Right atrium auricular region (tissue), 2 donors: ENCODE results near the gene PRKD3. TPM values are rescaled to one million over a fixed set of nuclear protein-coding genes. Genes with fewer than 3 reads are reported as not detected.

Experiments
- DNase-seq: peaks from one replicate; pipeline ENCODE4 v3.0.0-alpha.2; 2019; ENCODE audit warnings: low spot score
- H3K27ac ChIP-seq, 2 donors: fragments of 200-600 bp; sonication (generic); 1 replicate in 1 of 2; 2 replicates in 1 of 2; pipeline ENCODE4 v1.5.1; 2016 to 2019
- H3K27me3 ChIP-seq, 2 donors: fragments of 200-600 bp; sonication (generic); one replicate each; pipeline versions ENCODE4 v1.5.1 to v1.6.0; 2017 to 2019
- H3K36me3 ChIP-seq: fragments of 200-600 bp; sonication (generic); one replicate; pipeline ENCODE4 v1.5.1; 2016
- H3K4me1 ChIP-seq, 2 donors: fragments of 200-600 bp; sonication (generic); one replicate each; pipeline versions ENCODE4 v1.5.1 to v1.6.0; 2017 to 2019
- H3K4me3 ChIP-seq, 2 donors: fragments of 200-600 bp; sonication (generic); 1 replicate in 1 of 2; 2 replicates in 1 of 2; pipeline ENCODE4 v1.5.1; 2017 to 2019; ENCODE audit warnings: mild to moderate bottlenecking in 1 of 2, moderate library complexity in 1 of 2
- H3K9me3 ChIP-seq, 2 donors: fragments of 200-600 bp; sonication (generic); one replicate each; pipeline ENCODE4 v1.5.1; 2019
- total RNA-seq, 2 donors: library from RNA; depleted of rRNA; stranded (reverse); fragments of >200 nt; gene quantifications; one replicate each; pipeline ENCODE4 v1.1.0, GENCODE V29; 2016
- TF ChIP-seq, protein P1 (sequence below), 2 donors: fragments of 200-600 bp; sonication (generic); IDR thresholded peaks; one replicate each; pipeline ENCODE4 v1.5.1; 2019; ENCODE audit warnings: antibody characterized with exemption in 2 of 2

PRKD3 gene
- total RNA-seq, 2 donors from 2014 or later: 13.0 to 20.6 TPM

DNA sequence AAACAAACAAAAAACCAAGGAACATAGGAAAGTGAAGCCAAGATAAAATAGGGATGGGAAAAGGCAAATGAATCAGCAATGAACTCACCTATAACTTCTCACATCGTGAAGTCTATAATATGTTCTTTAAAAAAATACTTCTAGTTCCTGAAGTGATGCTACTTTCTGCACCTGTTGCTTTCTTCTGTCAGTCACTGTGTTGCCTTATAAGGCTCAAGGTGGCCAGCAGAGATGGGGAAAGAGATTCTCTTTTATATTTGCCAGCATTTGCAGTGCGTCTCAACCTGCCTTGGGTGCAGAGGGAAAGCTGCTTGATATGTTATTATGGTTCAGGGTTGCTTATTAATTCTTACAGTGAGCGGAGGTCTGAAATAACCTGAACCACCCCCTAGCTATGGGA lies 33.8 kb upstream of the PRKD3 start:
- Histone ChIP-seq H3K36me3 (no peaks in the 10 kb centered on the region), H3K9me3 (no peaks in the 10 kb centered on the region), H3K4me1 (no peaks in the 10 kb centered on the region), H3K27me3 (no peaks in the 10 kb centered on the region), H3K27ac (no peak overlapping the region), H3K4me3 (no peak overlapping the region)
- no peak for DNase-seq
- TF ChIP-seq, protein P1, sequence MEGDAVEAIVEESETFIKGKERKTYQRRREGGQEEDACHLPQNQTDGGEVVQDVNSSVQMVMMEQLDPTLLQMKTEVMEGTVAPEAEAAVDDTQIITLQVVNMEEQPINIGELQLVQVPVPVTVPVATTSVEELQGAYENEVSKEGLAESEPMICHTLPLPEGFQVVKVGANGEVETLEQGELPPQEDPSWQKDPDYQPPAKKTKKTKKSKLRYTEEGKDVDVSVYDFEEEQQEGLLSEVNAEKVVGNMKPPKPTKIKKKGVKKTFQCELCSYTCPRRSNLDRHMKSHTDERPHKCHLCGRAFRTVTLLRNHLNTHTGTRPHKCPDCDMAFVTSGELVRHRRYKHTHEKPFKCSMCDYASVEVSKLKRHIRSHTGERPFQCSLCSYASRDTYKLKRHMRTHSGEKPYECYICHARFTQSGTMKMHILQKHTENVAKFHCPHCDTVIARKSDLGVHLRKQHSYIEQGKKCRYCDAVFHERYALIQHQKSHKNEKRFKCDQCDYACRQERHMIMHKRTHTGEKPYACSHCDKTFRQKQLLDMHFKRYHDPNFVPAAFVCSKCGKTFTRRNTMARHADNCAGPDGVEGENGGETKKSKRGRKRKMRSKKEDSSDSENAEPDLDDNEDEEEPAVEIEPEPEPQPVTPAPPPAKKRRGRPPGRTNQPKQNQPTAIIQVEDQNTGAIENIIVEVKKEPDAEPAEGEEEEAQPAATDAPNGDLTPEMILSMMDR (IDR thresholded peaks at IDR 0.05): no peak

DNA sequence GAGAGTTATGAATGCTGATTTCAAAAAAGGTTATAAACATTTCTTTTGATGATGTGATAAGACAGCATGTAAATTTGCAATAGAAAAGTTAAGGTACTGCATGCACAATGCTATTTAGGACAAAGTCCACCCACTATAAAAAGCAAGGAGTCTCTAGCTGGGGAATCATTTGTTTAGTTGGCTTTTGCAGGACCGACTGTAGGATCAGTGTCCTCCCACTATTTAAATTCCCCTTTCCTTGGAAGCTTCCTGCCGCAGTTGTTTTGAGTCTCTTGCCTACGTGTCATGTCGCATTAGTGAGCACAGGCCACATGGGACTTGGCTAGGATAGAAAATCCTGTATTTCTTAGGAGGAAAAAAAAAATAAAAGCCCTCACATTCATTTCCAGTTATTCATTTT lies 32.9 kb upstream of the PRKD3 start:
- Histone ChIP-seq H3K27me3 (no peaks in the 10 kb centered on the region), H3K4me1 (no peaks in the 10 kb centered on the region), H3K9me3 (no peaks in the 10 kb centered on the region), H3K4me3 (no peak overlapping the region), H3K36me3 (no peaks in the 10 kb centered on the region), H3K27ac (no peak overlapping the region)
- DNase-seq: no peak
- TF ChIP-seq, protein P1 (IDR thresholded peaks at IDR 0.05): no peak

DNA sequence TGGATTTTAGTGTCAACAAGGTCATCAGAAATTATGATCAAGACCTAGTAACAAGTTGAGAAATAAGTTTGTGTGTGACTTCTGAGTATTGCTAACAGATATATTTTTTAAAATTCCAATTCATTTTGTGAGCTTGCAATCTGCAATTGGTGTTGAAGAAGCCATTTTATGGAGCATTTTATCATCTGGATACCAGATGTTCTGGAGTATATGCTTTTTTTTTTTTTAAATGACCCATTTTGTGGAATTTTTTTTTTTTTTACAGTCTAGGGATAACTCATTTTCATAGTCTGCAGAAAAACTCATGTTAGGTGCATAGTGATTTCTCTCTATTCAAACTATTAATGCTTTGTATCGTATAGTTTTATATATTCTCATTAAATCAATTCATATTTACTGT lies 32.4 kb upstream of the PRKD3 start:
- Histone ChIP-seq H3K27me3 (no peaks in the 10 kb centered on the region), H3K27ac (no peak overlapping the region), H3K36me3 (no peaks in the 10 kb centered on the region), H3K4me1 (no peaks in the 10 kb centered on the region), H3K4me3 (no peak overlapping the region), H3K9me3 (no peaks in the 10 kb centered on the region)
- TF ChIP-seq, protein P1 (IDR thresholded peaks at IDR 0.05): no peak
- no peak for DNase-seq

DNA sequence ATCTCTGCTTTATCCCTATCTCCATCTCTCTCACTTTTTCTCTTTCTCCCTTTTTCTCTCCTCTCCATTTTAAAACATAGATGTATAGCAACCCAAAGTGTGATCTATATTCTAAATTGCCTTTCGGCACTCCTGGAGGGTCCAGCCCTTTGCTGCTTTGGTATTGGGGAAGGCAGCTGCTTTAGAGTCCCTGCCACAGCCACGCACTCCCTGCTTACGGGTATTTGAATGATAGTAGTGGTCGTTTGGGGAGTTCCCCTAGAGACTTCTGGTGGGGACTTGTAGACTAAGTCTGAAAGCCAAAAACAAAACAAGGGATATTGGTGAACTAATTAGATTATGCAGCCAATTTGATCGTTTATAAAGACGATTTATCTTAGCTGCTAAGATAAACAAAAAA lies 31.7 kb upstream of the PRKD3 start:
- Histone ChIP-seq H3K4me3 (no peak overlapping the region), H3K9me3 (no peaks in the 10 kb centered on the region), H3K36me3 (no peaks in the 10 kb centered on the region), H3K27me3 (no peaks in the 10 kb centered on the region), H3K4me1 (no peaks in the 10 kb centered on the region), H3K27ac (no peak overlapping the region)
- TF ChIP-seq, protein P1 (IDR thresholded peaks at IDR 0.05): no peak
- no peak for DNase-seq

DNA sequence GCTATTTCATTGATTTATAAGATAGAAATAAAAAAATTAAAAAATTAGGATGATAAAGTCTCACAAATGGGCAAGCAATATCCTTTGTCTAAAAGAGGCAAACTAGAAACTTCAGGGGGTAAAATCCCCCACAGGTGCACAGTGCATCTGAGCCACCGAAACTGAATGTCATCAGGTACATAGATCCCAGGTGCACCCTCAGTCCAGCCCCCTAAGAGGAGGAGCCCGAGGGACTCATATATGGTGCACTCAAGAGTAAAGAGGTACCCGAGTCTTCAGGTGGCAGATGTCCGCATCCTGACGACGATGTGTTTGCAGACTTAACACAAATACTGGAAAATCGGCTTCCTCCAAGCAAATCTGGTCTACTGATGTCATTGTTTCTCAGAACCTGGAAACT lies 31.1 kb upstream of the PRKD3 start:
- H3K27ac ChIP-seq: no peak overlapping the region
- H3K9me3 ChIP-seq: no peaks in the 10 kb centered on the region
- no peaks in the 10 kb centered on the region for H3K4me1 ChIP-seq
- TF ChIP-seq, protein P1 (IDR thresholded peaks at IDR 0.05): no peak
- H3K4me3 ChIP-seq: no peak overlapping the region
- no peaks in the 10 kb centered on the region for H3K36me3 ChIP-seq
- no peaks in the 10 kb centered on the region for H3K27me3 ChIP-seq
- no peak for DNase-seq

GRCh38 chr2:37354531-37354930 lies 29.9 kb upstream of the PRKD3 start:
- Histone ChIP-seq H3K4me3 (no peak overlapping the region), H3K9me3 (no peaks in the 10 kb centered on the region), H3K36me3 (no peaks in the 10 kb centered on the region), H3K4me1 (no peaks in the 10 kb centered on the region), H3K27ac (no peak overlapping the region), H3K27me3 (no peaks in the 10 kb centered on the region)
- TF ChIP-seq, protein P1 (IDR thresholded peaks at IDR 0.05): no peak
- DNase-seq: no peak
